Measurements from ENCODE around the gene KCNA4. TPM values are rescaled to one million over a fixed set of nuclear protein-coding genes. Genes with fewer than 3 reads are reported as not detected.

KCNA4 gene
- total and polyA plus RNA-seq, 2 donors (not counting 3 experiments of a cell fraction or from before 2014, with no cell fraction given): not detected

- Histone ChIP-seq H3K9me3 (replicated peaks; ENCODE audit: control insufficient read depth, insufficient read depth, low read length) (no peaks in the 10 kb centered on the region), H3K27ac (ENCODE audit: insufficient read depth, low read depth, low read length) (no peak overlapping the region), H3K4me1 (ENCODE audit: control insufficient read depth, extremely low read depth, insufficient read depth, low read length) (no peaks in the 10 kb centered on the region), H4K20me1 (replicated peaks; ENCODE audit: control insufficient read depth, extremely low read depth, insufficient read depth, low read length) (no peaks in the 10 kb centered on the region), H3K9ac (replicated peaks; ENCODE audit: extremely low read depth, insufficient read depth, low read length) (no peak overlapping the region), H2AFZ (ENCODE audit: low read depth, low read length) (no peak overlapping the region), H3K4me3 (replicated peaks in 1 of 3; ENCODE audit: insufficient read depth in 1 of 3, low read depth in 1 of 3, low read length in 3 of 3) (no peak overlapping the region), H3K79me2 (ENCODE audit: control insufficient read depth, insufficient read depth, low read length) (no peaks in the 10 kb centered on the region), H3K27me3 (ENCODE audit: control insufficient read depth in 2 of 2, insufficient read depth in 2 of 2, low read length in 2 of 2) (no peaks in the 10 kb centered on the region), H3K4me2 (ENCODE audit: insufficient read depth, low read length) (no peak overlapping the region), H3K9me1 (replicated peaks; ENCODE audit: control insufficient read depth, extremely low read depth, insufficient read depth, low read length) (no peaks in the 10 kb centered on the region), H3K36me3 (ENCODE audit: control insufficient read depth in 2 of 2, extremely low read depth in 1 of 2, insufficient read depth in 2 of 2, low read length in 2 of 2) (no peaks in the 10 kb centered on the region)
- FAIRE-seq: no peak
- dilution Hi-C loops (cut with MboI; ENCODE audit: extremely low pct_ligation_motif_present, low sequenced_read_pairs): no loop called here
- no peak for DNase-seq (ENCODE audit: low read depth, low spot score)
- no TSS peak for BruUV-seq (replicated peaks)
- TF ChIP-seq MAX (IDR thresholded peaks at IDR 0.05; ENCODE audit: insufficient read depth, insufficient read length) (no peak), EZH2 (IDR thresholded peaks at IDR 0.05; ENCODE audit: borderline replicate concordance, low read depth, low read length, severe bottlenecking) (no peak), JUN (IDR thresholded peaks at IDR 0.05; ENCODE audit: borderline replicate concordance, insufficient read depth, insufficient read length, low read depth) (no peak), POLR2AphosphoS5 (IDR thresholded peaks at IDR 0.05; ENCODE audit: insufficient read depth, low read depth, low read length) (no peak), MYC (IDR thresholded peaks at IDR 0.05; ENCODE audit: low read depth, low read length) (no peak), FOS (IDR thresholded peaks at IDR 0.05; ENCODE audit: borderline replicate concordance, insufficient read depth, low read length) (no peak), GATA2 (IDR thresholded peaks at IDR 0.05; ENCODE audit: insufficient read depth, insufficient read length, low read depth, low read length) (no peak), POLR2A (IDR thresholded peaks at IDR 0.05; ENCODE audit: low read depth, low read length) (no peak), CTCF (IDR thresholded peaks at IDR 0.05; ENCODE audit: extremely low read depth in 1 of 2, insufficient read depth in 1 of 2, low read depth in 1 of 2, low read length in 2 of 2) (no peak)
- intact Hi-C loops (cut with micrococcal nuclease): no loop called here
- CTCF ChIA-PET: no interaction called here
- POLR2A ChIA-PET: no interaction called here
Observed at GRCh38 chr11:30059172-30059815, 42.5 kb upstream of the KCNA4 start.

All from endothelial cell of umbilical vein (primary cell).